MG63 (cell line): Measurements from ENCODE around the gene ETFBKMT. TPM values are rescaled to one million over a fixed set of nuclear protein-coding genes. Genes with fewer than 3 reads are reported as not detected.
A peak's percentile ranks its signal among the peaks of the same experiment; 100 is the strongest.

Source experiments
- DNase-seq: peaks from one replicate; pipeline ENCODE4 v3.0.0-alpha.2; 2020
- H3K27me3 ChIP-seq: fragments of 250-450 bp; sonication (Bioruptor Pico); 2 replicates; pipeline ENCODE4 v1.5.1; 2020; ENCODE audit warnings: mild to moderate bottlenecking, moderate library complexity
- H3K36me3 ChIP-seq: fragments of 250-450 bp; sonication (Bioruptor Pico); 2 replicates; pipeline ENCODE4 v1.5.1; 2020; ENCODE audit warnings: mild to moderate bottlenecking, moderate library complexity
- H3K4me3 ChIP-seq: fragments of 250-450 bp; sonication (Bioruptor Pico); 2 replicates; pipeline ENCODE4 v1.5.1; 2020; ENCODE audit warnings: mild to moderate bottlenecking, moderate library complexity
- H3K9me3 ChIP-seq: fragments of 250-450 bp; sonication (Bioruptor Pico); 2 replicates; pipeline ENCODE4 v1.5.1; 2020; ENCODE audit warnings: mild to moderate bottlenecking, moderate library complexity
- total RNA-seq: library from RNA; depleted of rRNA; stranded (reverse); fragments of >200 nt; shearing (Covaris generic); gene quantifications from 2 replicates; pipeline ENCODE4 v1.2.3, GENCODE V29; 2014; ENCODE audit warnings: low replicate concordance; rRNA removed

The ETFBKMT gene
- total RNA-seq: 4.8 and 20.9 TPM in 2 replicates

DNA sequence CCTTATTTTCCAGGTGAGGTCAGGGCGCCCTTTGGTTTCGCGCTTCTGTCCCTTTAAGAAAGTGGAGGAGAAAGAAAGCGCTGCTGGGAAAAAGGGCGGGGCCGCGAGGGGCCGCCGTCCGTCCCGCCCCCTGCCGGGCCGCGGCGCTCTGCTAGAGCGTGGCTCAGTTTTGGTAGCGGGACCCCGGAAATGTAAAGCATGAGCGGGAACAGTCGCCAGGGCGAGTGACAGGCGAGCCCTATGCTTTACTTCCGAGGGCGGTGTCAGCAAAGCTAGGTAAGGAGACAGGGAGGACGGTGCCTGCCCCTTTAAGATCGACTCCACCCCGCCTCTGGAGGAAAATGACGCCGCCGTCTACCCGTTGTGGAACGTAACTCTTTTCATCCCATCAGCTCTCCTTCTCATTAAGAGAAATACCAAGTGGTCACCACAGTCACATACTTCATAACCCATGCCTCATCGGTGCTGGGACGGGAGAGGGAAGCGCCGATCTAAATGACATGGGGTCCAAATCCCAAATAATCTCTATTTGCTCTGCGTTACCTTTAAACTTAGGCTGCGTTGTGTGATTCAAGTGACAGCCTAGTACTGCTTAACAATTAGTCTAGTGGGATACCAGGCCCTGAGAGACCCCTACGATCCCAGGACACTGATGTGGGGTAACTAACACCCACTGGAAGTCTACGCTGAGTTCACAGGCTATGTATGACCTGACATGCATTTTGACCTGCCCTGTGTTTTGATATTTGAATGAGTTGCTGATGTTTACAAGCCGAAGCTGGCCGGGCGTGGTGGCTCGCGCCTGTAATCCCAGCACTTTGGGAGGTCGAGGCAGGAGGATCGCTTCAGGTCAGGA lies at the start of gene ETFBKMT:
TSS of gene ETFBKMT (plus strand) at position 602 of the 856 bp plus-strand sequence. CDS start 2,266 bp downstream, outside the sequence.
- Histone ChIP-seq H3K9me3 (no peaks in the 10 kb centered on the region), H3K36me3 (no peaks in the 10 kb centered on the region), H3K27me3 (no peaks in the 10 kb centered on the region), H3K4me3 (peak within 1 kb of the TSS; percentile 80)
- peak; percentile 93 for DNase-seq

- Histone ChIP-seq H3K27me3 (no peaks in the 10 kb centered on the region), H3K36me3 (no peaks in the 10 kb centered on the region), H3K4me3 (no peak overlapping the region), H3K9me3 (peaks cover 17% of the 10 kb centered on the region)
- DNase-seq: no peak
Observed at GRCh38 chr12:31612819-31613218, 46.7 kb upstream of the ETFBKMT start.

GRCh38 chr12:31618228-31619025 lies 41.1 kb upstream of the ETFBKMT start:
- no peak overlapping the region for H3K4me3 ChIP-seq
- no peaks in the 10 kb centered on the region for H3K9me3 ChIP-seq
- H3K36me3 ChIP-seq: no peaks in the 10 kb centered on the region
- DNase-seq: no peak
- no peaks in the 10 kb centered on the region for H3K27me3 ChIP-seq

DNA sequence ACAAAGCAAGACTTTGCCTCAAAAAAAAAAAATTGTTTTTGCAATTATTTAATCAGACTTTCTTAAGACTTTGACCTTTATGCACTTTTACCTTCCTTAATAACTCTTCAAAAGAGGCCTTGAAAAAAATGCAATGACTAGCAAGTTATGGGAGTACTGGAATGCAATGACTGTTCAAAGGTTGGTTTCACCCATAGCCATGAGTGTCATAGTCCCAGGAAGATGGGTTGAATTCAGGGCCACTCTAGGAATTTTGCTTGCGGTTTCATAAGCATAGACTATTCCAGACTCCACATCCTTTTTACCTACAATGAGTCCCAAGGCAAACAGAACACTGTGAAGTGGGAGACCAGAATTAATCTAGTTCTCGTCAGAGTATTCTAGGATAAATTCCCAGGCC lies 39.2 kb upstream of the ETFBKMT start:
- DNase-seq: no peak
- Histone ChIP-seq H3K36me3 (no peaks in the 10 kb centered on the region), H3K9me3 (no peaks in the 10 kb centered on the region), H3K27me3 (no peaks in the 10 kb centered on the region), H3K4me3 (no peak overlapping the region)

GRCh38 chr12:31622038-31622437 lies 37.5 kb upstream of the ETFBKMT start:
- Histone ChIP-seq H3K36me3 (no peaks in the 10 kb centered on the region), H3K27me3 (no peaks in the 10 kb centered on the region), H3K9me3 (no peaks in the 10 kb centered on the region), H3K4me3 (no peak overlapping the region)
- no peak for DNase-seq

- no peaks in the 10 kb centered on the region for H3K27me3 ChIP-seq
- no peak overlapping the region for H3K4me3 ChIP-seq
- no peaks in the 10 kb centered on the region for H3K9me3 ChIP-seq
- no peaks in the 10 kb centered on the region for H3K36me3 ChIP-seq
- no peak for DNase-seq
Observed at GRCh38 chr12:31626270-31626995, 33.1 kb upstream of the ETFBKMT start.

DNA sequence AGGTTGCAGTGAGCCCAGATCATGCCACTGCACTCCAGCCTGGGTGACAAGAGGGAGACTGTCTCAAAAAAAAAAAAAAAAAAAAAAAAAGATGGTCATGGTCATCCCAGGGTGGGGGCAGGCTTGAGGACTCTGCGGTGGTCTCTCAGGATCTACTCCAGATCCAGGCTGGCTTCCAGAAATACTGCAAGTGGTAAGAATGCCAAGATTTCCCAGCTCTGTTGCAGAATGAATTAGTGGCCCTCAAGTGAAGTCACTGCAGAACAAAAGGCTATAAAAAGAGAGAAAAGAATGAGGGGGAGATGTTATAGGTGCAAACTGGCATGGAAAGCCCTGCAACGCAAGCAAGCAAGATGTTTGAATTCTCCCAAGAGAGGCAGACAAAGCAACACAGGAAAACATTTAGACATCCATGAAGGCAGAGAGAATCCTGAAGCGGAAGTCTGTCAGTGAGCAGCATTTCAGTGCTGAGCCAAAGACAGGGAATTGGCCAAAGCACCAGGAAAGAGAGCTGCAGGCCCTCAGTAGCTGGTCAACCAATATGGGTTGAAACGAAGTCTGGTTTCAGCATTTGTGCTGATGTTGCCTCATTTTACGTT lies 31.9 kb upstream of the ETFBKMT start:
- Histone ChIP-seq H3K4me3 (no peak overlapping the region), H3K9me3 (no peaks in the 10 kb centered on the region), H3K27me3 (no peaks in the 10 kb centered on the region), H3K36me3 (no peaks in the 10 kb centered on the region)
- DNase-seq: no peak

GRCh38 chr12:31629756-31630732 lies 29.4 kb upstream of the ETFBKMT start:
- Histone ChIP-seq H3K9me3 (no peaks in the 10 kb centered on the region), H3K36me3 (no peaks in the 10 kb centered on the region), H3K4me3 (no peak overlapping the region), H3K27me3 (no peaks in the 10 kb centered on the region)
- peak; percentile 47 for DNase-seq

DNA sequence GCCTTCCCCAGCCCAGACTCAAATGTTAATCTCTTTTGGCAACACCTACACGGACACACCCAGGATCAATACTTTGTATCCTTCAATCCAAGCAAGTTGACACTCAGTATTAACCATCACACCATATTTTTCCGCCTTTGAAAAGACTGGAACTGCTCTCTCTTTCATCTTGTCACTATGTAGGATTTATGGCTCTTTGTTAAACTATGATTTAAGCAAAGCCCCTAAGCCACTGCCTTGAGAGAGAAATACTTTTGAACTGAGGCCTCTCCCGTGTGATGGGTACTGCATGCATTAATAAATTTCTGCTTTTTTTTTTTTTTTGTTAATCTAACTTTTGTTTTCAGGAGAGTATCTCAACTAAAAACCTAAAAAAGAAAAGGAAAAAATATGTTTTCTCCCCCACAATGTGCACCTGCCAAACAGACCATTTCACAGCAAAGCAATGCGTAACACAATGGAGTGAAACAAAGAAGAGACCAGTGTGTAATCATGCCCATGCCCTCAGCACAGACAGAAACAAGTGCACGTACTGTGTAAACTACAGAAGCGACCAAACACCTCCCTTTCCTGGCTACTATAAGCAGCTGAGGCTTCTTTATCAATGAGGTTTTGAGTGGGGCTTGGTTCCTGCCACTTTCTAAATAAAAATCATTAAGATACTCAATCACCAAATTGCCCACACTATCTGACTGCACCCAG lies 28.3 kb upstream of the ETFBKMT start:
- H3K36me3 ChIP-seq: no peaks in the 10 kb centered on the region
- H3K9me3 ChIP-seq: no peaks in the 10 kb centered on the region
- H3K4me3 ChIP-seq: no peak overlapping the region
- no peak for DNase-seq
- H3K27me3 ChIP-seq: no peaks in the 10 kb centered on the region

- H3K27me3 ChIP-seq: no peaks in the 10 kb centered on the region
Observed at GRCh38 chr12:31631809-31632208, 27.7 kb upstream of the ETFBKMT start.

DNA sequence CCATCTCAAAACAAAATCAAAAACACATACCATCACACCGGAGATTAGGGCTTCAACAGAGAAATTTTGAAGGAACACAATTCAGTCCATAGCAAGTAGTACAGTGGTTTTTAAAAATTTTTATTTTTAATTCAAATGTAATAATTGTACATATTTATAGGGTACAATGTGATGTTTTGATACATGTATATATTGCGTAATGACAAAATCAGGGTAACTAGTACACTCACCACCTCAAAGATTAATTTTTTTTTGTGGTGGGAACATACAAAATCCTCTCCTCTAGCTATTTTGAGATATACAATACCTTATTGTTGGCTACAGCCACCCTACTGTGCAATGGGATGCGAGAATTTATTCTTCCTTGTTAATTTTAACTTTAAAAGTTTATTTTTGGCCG lies 26.0 kb upstream of the ETFBKMT start:
- H3K27me3 ChIP-seq: no peaks in the 10 kb centered on the region

More at GRCh38 chr12:31631809-31632208, 27.7 kb upstream of the ETFBKMT start:
- Histone ChIP-seq H3K4me3 (no peak overlapping the region), H3K9me3 (no peaks in the 10 kb centered on the region), H3K36me3 (peaks cover under 1% of the 10 kb centered on the region; the same call in 1 of the 2 replicates)
- DNase-seq: no peak

GRCh38 chr12:31634620-31635019 lies 24.9 kb upstream of the ETFBKMT start:
- Histone ChIP-seq H3K9me3 (no peaks in the 10 kb centered on the region), H3K36me3 (peaks cover 2% of the 10 kb centered on the region; the same call in 1 of the 2 replicates), H3K27me3 (no peaks in the 10 kb centered on the region), H3K4me3 (no peak overlapping the region)
- DNase-seq: no peak

More for the DNA sequence above, 26.0 kb upstream of the ETFBKMT start:
- H3K36me3 ChIP-seq: peaks cover 2% of the 10 kb centered on the region; the same call in 1 of the 2 replicates
- no peaks in the 10 kb centered on the region for H3K9me3 ChIP-seq
- DNase-seq: no peak
- no peak overlapping the region for H3K4me3 ChIP-seq

GRCh38 chr12:31641509-31642090 lies 17.9 kb upstream of the ETFBKMT start:
- Histone ChIP-seq H3K36me3 (peaks cover 5% of the 10 kb centered on the region), H3K27me3 (no peaks in the 10 kb centered on the region), H3K9me3 (no peaks in the 10 kb centered on the region), H3K4me3 (no peak overlapping the region)
- no peak for DNase-seq

- H3K36me3 ChIP-seq: peaks cover 3% of the 10 kb centered on the region; the same call in 1 of the 2 replicates
- H3K9me3 ChIP-seq: no peaks in the 10 kb centered on the region
- no peak overlapping the region for H3K4me3 ChIP-seq
- no peak for DNase-seq
- H3K27me3 ChIP-seq: no peaks in the 10 kb centered on the region
Observed at GRCh38 chr12:31644536-31644935, 15.0 kb upstream of the ETFBKMT start.
